ENCODE results near the gene XPNPEP2.

DNA sequence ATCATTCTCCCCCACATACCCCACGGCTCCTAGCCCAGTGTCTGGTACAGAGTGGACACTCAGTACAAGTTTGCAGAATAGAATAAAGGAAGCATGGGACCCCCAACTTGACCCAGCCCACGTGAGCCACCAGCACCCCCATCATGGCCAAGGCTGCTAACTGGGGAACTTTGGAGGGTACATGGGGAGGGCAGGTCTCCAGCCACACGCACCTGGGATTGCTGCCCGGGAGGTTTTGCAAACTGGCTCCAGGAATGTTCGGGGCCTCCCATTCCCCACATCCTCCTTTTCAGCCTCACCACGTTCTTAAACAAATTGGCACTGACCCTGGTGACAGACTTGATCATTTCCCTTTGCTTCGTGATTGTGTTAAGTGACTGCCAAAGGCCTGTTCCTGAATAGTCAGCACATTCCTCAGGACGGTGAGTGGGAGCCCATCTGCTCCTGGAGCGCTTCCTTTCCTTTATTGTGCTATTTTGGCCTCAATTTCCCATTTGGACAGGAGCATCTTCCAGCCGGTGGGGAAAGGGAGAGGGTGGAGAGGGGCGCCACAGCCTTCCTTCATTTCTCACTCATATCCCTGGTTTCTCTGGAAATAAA is 18.7 kb upstream of the XPNPEP2 start:
- TF ChIP-seq, protein P1, sequence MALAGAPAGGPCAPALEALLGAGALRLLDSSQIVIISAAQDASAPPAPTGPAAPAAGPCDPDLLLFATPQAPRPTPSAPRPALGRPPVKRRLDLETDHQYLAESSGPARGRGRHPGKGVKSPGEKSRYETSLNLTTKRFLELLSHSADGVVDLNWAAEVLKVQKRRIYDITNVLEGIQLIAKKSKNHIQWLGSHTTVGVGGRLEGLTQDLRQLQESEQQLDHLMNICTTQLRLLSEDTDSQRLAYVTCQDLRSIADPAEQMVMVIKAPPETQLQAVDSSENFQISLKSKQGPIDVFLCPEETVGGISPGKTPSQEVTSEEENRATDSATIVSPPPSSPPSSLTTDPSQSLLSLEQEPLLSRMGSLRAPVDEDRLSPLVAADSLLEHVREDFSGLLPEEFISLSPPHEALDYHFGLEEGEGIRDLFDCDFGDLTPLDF (CRISPR knock-in tag; IDR thresholded peaks at IDR 0.05): no peak
- TF ChIP-seq, protein P2, sequence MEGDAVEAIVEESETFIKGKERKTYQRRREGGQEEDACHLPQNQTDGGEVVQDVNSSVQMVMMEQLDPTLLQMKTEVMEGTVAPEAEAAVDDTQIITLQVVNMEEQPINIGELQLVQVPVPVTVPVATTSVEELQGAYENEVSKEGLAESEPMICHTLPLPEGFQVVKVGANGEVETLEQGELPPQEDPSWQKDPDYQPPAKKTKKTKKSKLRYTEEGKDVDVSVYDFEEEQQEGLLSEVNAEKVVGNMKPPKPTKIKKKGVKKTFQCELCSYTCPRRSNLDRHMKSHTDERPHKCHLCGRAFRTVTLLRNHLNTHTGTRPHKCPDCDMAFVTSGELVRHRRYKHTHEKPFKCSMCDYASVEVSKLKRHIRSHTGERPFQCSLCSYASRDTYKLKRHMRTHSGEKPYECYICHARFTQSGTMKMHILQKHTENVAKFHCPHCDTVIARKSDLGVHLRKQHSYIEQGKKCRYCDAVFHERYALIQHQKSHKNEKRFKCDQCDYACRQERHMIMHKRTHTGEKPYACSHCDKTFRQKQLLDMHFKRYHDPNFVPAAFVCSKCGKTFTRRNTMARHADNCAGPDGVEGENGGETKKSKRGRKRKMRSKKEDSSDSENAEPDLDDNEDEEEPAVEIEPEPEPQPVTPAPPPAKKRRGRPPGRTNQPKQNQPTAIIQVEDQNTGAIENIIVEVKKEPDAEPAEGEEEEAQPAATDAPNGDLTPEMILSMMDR (IDR thresholded peaks at IDR 0.05): no peak
- TF ChIP-seq MXD4 (CRISPR knock-in tag; IDR thresholded peaks at IDR 0.05; ENCODE audit: borderline replicate concordance): no peak
- TF ChIP-seq, protein P3, sequence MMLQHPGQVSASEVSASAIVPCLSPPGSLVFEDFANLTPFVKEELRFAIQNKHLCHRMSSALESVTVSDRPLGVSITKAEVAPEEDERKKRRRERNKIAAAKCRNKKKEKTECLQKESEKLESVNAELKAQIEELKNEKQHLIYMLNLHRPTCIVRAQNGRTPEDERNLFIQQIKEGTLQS (CRISPR knock-in tag; conservative IDR thresholded peaks at IDR 0.05): no peak
- TF ChIP-seq, protein P4, sequence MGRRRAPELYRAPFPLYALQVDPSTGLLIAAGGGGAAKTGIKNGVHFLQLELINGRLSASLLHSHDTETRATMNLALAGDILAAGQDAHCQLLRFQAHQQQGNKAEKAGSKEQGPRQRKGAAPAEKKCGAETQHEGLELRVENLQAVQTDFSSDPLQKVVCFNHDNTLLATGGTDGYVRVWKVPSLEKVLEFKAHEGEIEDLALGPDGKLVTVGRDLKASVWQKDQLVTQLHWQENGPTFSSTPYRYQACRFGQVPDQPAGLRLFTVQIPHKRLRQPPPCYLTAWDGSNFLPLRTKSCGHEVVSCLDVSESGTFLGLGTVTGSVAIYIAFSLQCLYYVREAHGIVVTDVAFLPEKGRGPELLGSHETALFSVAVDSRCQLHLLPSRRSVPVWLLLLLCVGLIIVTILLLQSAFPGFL (CRISPR knock-in tag; IDR thresholded peaks at IDR 0.05; ENCODE audit: borderline replicate concordance): no peak
- no peak for TF ChIP-seq SP1 (CRISPR knock-in tag; conservative IDR thresholded peaks at IDR 0.05)
- no peak for TF ChIP-seq ETV6 (CRISPR knock-in tag; IDR thresholded peaks at IDR 0.05)
- TF ChIP-seq, protein P5, sequence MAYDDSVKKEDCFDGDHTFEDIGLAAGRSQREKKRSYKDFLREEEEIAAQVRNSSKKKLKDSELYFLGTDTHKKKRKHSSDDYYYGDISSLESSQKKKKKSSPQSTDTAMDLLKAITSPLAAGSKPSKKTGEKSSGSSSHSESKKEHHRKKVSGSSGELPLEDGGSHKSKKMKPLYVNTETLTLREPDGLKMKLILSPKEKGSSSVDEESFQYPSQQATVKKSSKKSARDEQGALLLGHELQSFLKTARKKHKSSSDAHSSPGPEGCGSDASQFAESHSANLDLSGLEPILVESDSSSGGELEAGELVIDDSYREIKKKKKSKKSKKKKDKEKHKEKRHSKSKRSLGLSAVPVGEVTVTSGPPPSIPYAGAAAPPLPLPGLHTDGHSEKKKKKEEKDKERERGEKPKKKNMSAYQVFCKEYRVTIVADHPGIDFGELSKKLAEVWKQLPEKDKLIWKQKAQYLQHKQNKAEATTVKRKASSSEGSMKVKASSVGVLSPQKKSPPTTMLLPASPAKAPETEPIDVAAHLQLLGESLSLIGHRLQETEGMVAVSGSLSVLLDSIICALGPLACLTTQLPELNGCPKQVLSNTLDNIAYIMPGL (CRISPR knock-in tag; IDR thresholded peaks at IDR 0.05): no peak
